Calu3 (cell line): ENCODE measurements around the gene NLGN4Y. TPM values are rescaled to one million over a fixed set of nuclear protein-coding genes. Genes with fewer than 3 reads are reported as not detected.

ENCODE experiments used
- BruUV-seq: library from RNA; stranded (reverse); fragments of 400-500 nt; replicated peaks from 2 replicates; lab custom pipeline; 2021; lab: Mats Ljungman, UMichigan
- CTCF ChIA-PET: fragments of 300-600 bp; sonication (Branson Sonifier 250); formaldehyde crosslinking; loops from one replicate; lab custom pipeline; 2022; ENCODE audit warnings: antibody characterized with exemption; lab: Charles Lee
- DNase-seq: peaks from one replicate; pipeline ENCODE4 v3.0.0; 2022
- H3K27ac Mint-ChIP-seq: one replicate; pipeline ENCODE4 v1.8.0; 2022; ENCODE audit warnings: mixed read lengths; ENCODE audit not compliant: unreplicated experiment
- H3K27me3 Mint-ChIP-seq: one replicate; pipeline ENCODE4 v1.8.0; 2022; ENCODE audit warnings: mixed read lengths; ENCODE audit not compliant: unreplicated experiment
- H3K36me3 Mint-ChIP-seq: one replicate; pipeline ENCODE4 v1.8.0; 2022; ENCODE audit warnings: mild to moderate bottlenecking, moderate library complexity, mixed read lengths; ENCODE audit not compliant: insufficient read depth, unreplicated experiment
- H3K4me1 Mint-ChIP-seq: one replicate; pipeline ENCODE4 v1.8.0; 2022; ENCODE audit warnings: mild to moderate bottlenecking, low read depth, mixed read lengths; ENCODE audit not compliant: unreplicated experiment
- H3K4me3 Mint-ChIP-seq: one replicate; pipeline ENCODE4 v1.8.0; 2022; ENCODE audit warnings: mild to moderate bottlenecking, low read depth, moderate library complexity, mixed read lengths; ENCODE audit not compliant: unreplicated experiment
- H3K9me3 Mint-ChIP-seq: one replicate; pipeline ENCODE4 v1.8.0; 2022; ENCODE audit warnings: low read depth, mixed read lengths; ENCODE audit not compliant: unreplicated experiment
- intact Hi-C: fragments of 100-400 bp; cut with micrococcal nuclease; formaldehyde crosslinking; loops from one replicate; pipeline ENCODE4 v1.10.0; 2022; ENCODE audit not compliant: unreplicated experiment
- total RNA-seq: library from RNA; stranded (reverse); gene quantifications from 2 replicates; pipeline ENCODE4 v1.2.3, GENCODE V29; 2022
- TF ChIP-seq, protein P1 (sequence below): fragments of 200-600 bp; IDR thresholded peaks from one replicate; pipeline ENCODE4 v1.8.0; 2022; ENCODE audit warnings: antibody characterized with exemption; ENCODE audit not compliant: unreplicated experiment

NLGN4Y gene
- total RNA-seq, 1 experiment from 2014 or later, result not detected

DNA sequence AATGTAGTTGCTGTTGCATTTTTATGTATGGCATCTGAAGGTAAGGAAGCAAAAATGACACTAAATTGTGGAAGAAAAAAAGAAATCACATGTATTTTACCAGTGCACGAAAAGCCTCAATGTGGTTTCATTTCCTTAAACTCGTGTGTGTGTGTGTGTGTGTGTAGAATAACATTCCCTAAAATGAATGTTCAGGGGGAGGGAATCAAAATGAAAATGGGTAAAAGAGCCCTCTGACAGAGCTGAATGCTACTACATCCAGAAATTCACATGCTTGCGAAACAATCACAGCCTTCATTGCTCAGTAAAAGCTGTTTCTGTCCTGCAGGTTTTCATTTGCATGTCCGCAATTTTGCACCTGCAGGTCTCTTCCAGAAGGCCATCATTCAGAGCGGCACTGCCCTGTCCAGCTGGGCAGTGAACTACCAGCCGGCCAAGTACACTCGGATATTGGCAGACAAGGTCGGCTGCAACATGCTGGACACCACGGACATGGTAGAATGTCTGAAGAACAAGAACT lies 305.1 kb downstream of the NLGN4Y start:
- TF ChIP-seq, protein P1, sequence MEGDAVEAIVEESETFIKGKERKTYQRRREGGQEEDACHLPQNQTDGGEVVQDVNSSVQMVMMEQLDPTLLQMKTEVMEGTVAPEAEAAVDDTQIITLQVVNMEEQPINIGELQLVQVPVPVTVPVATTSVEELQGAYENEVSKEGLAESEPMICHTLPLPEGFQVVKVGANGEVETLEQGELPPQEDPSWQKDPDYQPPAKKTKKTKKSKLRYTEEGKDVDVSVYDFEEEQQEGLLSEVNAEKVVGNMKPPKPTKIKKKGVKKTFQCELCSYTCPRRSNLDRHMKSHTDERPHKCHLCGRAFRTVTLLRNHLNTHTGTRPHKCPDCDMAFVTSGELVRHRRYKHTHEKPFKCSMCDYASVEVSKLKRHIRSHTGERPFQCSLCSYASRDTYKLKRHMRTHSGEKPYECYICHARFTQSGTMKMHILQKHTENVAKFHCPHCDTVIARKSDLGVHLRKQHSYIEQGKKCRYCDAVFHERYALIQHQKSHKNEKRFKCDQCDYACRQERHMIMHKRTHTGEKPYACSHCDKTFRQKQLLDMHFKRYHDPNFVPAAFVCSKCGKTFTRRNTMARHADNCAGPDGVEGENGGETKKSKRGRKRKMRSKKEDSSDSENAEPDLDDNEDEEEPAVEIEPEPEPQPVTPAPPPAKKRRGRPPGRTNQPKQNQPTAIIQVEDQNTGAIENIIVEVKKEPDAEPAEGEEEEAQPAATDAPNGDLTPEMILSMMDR, result no peak
- Mint-ChIP-seq H3K4me3 (no peak overlapping the region), H3K27me3 (no peaks in the 10 kb centered on the region), H3K36me3 (no peaks in the 10 kb centered on the region), H3K9me3 (no peaks in the 10 kb centered on the region), H3K27ac (no peak overlapping the region), H3K4me1 (no peaks in the 10 kb centered on the region)
- no TSS peak for BruUV-seq
- intact Hi-C loops, result no loop called here
- DNase-seq, result no peak
- CTCF ChIA-PET, result no interaction called here

DNA sequence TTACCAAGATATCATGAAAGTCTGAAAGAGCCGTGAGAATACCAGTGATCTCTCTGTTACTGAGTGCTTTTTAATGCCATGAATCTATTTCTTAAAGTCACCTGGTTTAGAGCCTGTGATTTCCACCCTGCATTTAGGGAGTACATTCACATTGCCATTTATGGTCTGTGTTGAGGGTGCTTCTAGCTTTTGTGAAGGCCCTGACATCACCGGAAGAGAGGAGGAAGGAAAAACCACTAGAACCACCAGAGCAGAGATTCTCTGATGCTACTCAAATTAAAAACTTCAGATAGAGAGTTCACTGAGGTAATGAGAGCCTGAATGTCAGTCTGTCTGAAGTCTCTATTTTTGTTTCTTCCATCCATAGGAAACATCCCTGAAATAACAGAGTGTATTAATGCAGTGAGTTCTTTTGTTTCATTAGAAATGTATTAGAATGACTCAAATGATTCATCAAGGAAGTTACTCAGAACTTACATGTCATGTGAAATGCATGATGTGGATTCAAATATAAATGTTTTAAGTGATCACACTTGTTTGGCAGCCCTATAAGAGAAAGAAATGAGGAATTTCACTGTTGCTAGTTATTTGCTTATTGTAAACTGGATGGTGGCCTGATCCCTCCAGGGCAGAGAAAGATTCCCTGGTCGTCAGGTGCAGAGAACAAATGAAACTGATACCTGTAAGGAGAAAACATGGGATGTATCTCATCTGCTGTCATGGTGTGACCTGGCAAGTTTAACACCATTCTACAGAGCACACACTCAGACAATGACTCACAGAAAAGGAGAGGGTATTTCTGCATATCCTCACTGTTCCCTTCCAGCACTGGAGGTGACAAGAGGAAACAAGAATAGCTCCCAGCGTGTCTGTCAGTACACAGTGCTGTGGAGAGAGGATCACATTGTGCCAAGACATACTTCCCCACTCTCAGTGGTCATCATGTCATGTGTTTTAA lies 310.1 kb downstream of the NLGN4Y start:
- DNase-seq, result no peak
- intact Hi-C loops, result no loop called here
- no peaks in the 10 kb centered on the region for H3K27me3 Mint-ChIP-seq
- no peaks in the 10 kb centered on the region for H3K4me1 Mint-ChIP-seq
- no TSS peak for BruUV-seq
- no peaks in the 10 kb centered on the region for H3K9me3 Mint-ChIP-seq
- no peaks in the 10 kb centered on the region for H3K36me3 Mint-ChIP-seq
- no peak overlapping the region for H3K4me3 Mint-ChIP-seq
- H3K27ac Mint-ChIP-seq, result no peak overlapping the region
- CTCF ChIA-PET, result no interaction called here
- TF ChIP-seq, protein P1, result no peak

DNA sequence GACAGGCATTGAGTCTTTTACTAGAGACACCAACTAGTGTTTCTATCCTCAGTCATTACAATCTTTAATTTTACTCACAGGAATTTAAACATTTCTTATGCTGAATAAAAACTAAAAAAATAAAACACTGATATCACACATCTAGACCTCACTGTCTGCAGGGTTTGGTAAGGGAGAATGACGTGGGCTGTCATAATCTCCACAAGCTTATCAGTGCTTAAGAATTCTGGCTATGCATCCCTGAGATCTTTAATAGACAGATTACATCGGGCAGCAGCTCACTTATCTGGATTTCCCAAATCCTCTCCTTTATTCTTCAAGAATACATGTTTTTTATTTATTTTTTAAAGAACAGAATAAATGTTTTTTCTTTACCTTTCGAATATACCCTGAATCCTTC lies 313.1 kb downstream of the NLGN4Y start:
- TF ChIP-seq, protein P1, result no peak
- DNase-seq, result no peak
- no peaks in the 10 kb centered on the region for H3K9me3 Mint-ChIP-seq
- CTCF ChIA-PET, result no interaction called here
- H3K27ac Mint-ChIP-seq, result no peak overlapping the region
- intact Hi-C loops, result no loop called here
- H3K36me3 Mint-ChIP-seq, result no peaks in the 10 kb centered on the region
- no peaks in the 10 kb centered on the region for H3K4me1 Mint-ChIP-seq
- H3K27me3 Mint-ChIP-seq, result no peaks in the 10 kb centered on the region
- H3K4me3 Mint-ChIP-seq, result no peak overlapping the region
- BruUV-seq, result no TSS peak

DNA sequence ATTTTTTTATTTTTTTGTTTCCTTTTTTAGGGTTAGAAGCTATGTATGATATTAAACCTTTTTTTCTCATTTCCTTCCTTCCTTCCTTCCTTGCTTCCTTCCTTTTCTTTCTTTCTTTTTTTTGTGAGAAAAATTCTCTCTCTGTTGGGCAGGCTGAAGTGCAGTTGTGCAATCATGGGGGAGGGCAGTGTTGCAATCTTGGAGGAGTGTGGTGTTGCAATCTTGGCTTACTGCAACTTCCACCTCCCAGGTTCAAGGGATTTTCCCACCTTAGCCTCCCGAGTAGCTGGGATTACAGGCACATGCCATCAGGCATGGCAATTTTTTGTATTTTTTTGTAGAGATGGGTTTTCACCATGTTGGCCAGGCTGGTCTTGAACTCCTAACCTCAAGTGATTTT lies 326.4 kb downstream of the NLGN4Y start:
- DNase-seq, result no peak
- CTCF ChIA-PET, result no interaction called here
- BruUV-seq, result no TSS peak
- Mint-ChIP-seq H3K4me1 (no peaks in the 10 kb centered on the region), H3K27ac (no peak overlapping the region), H3K4me3 (no peak overlapping the region), H3K9me3 (no peaks in the 10 kb centered on the region), H3K36me3 (no peaks in the 10 kb centered on the region), H3K27me3 (no peaks in the 10 kb centered on the region)
- intact Hi-C loops, result no loop called here
- TF ChIP-seq, protein P1, result no peak
